OCI-LY7 (cell line): ENCODE results near the gene TPMT. TPM values are rescaled to one million over a fixed set of nuclear protein-coding genes. Genes with fewer than 3 reads are reported as not detected.

Experiments used
- BruUV-seq: library from RNA; stranded (reverse); fragments of 400-500 nt; replicated peaks from 2 replicates; lab custom pipeline; 2021; lab: Mats Ljungman, UMichigan
- CTCF ChIA-PET: fragments of 300-600 bp; sonication (Branson Sonifier 250); formaldehyde crosslinking; loops from one replicate; lab custom pipeline; 2022; ENCODE audit warnings: antibody characterized with exemption; ENCODE audit not compliant: unreplicated experiment; lab: Charles Lee
- POLR2A ChIA-PET: fragments of 300-600 bp; sonication (Branson Sonifier 250); formaldehyde crosslinking; loops from one replicate; lab custom pipeline; 2022; ENCODE audit warnings: antibody characterized with exemption; lab: Charles Lee
- DNase-seq: peaks from one replicate; pipeline ENCODE4 v3.0.0-alpha.2; 2015; ENCODE audit warnings: low spot score
- H2AFZ ChIP-seq: fragments of 200-600 bp; sonication (generic), shearing (Covaris generic); 2 replicates; pipeline ENCODE4 v1.6.1; 2014; ENCODE audit warnings: mild to moderate bottlenecking, antibody characterized with exemption, low read length, moderate library complexity
- H3K27ac ChIP-seq: fragments of 200-600 bp; sonication (generic); 2 replicates; pipeline ENCODE4 v1.5.1; 2014; ENCODE audit warnings: mixed run types, low read depth, mild to moderate bottlenecking, moderate library complexity, low read length, inconsistent platforms; ENCODE audit not compliant: poor library complexity, severe bottlenecking
- H3K36me3 ChIP-seq: fragments of 200-600 bp; sonication (generic); 2 replicates; pipeline ENCODE4 v1.6.1; 2014; ENCODE audit warnings: mild to moderate bottlenecking, antibody characterized with exemption, low read length, moderate library complexity, mixed read lengths; ENCODE audit not compliant: insufficient read depth
- H3K4me1 ChIP-seq: fragments of 200-600 bp; sonication (generic); 2 replicates; pipeline ENCODE4 v1.5.1; 2014; ENCODE audit warnings: mild to moderate bottlenecking, low read length; ENCODE audit not compliant: insufficient read depth, poor library complexity, severe bottlenecking
- H3K4me2 ChIP-seq: fragments of 200-600 bp; sonication (generic); 2 replicates; pipeline ENCODE4 v1.6.1; 2014; ENCODE audit warnings: mild to moderate bottlenecking, low read length
- H3K4me3 ChIP-seq: fragments of 200-600 bp; sonication (generic); 2 replicates; pipeline ENCODE4 v1.5.1; 2014; ENCODE audit warnings: mild to moderate bottlenecking, low read depth, low read length; ENCODE audit not compliant: poor library complexity, severe bottlenecking
- H3K79me2 ChIP-seq: fragments of 200-600 bp; sonication (generic); 2 replicates; pipeline ENCODE4 v1.6.1; 2016; ENCODE audit warnings: low read depth, mild to moderate bottlenecking, low read length, moderate library complexity, mixed read lengths; ENCODE audit not compliant: insufficient read depth
- H3K9me2 ChIP-seq: fragments of 200-600 bp; sonication (generic); 2 replicates; pipeline ENCODE4 v1.6.1; 2016; ENCODE audit warnings: mild to moderate bottlenecking, low read length, mixed read lengths; ENCODE audit not compliant: insufficient read depth
- H3K9me3 ChIP-seq: fragments of 200-600 bp; sonication (generic); 2 replicates; pipeline ENCODE4 v1.6.1; 2014; ENCODE audit warnings: mild to moderate bottlenecking, mixed run types, low read length, mixed read lengths
- H4K20me1 ChIP-seq: fragments of 200-600 bp; sonication (generic); 2 replicates; pipeline ENCODE4 v1.6.1; 2014; ENCODE audit warnings: mild to moderate bottlenecking, antibody characterized with exemption, low read length, moderate library complexity, mixed read lengths; ENCODE audit not compliant: insufficient read depth
- CTCF ChIP-seq: fragments of 200-600 bp; sonication (generic); conservative IDR thresholded peaks from 2 replicates; pipeline ENCODE4 v1.5.1; 2014; ENCODE audit warnings: mild to moderate bottlenecking, antibody characterized with exemption, low read length, moderate library complexity, mixed read lengths
- EZH2phosphoT487 ChIP-seq: fragments of 200-600 bp; sonication (generic); IDR thresholded peaks from 2 replicates; pipeline ENCODE4 v1.6.1; 2018; ENCODE audit warnings: low read depth, borderline replicate concordance, mild to moderate bottlenecking, mixed run types, antibody characterized with exemption, low read length, moderate library complexity, mixed read lengths
- intact Hi-C: fragments of 100-400 bp; cut with micrococcal nuclease; formaldehyde crosslinking; loops from one replicate; pipeline ENCODE4 v1.10.0; 2022; ENCODE audit not compliant: unreplicated experiment
- total RNA-seq, 2 experiments: library from RNA; depleted of rRNA in 1 of 2; stranded (reverse); fragments of >200 nt in 1 of 2; shearing (Covaris generic) in 1 of 2; gene quantifications; 2 replicates each; pipeline ENCODE4 v1.2.3, GENCODE V29; 2014 to 2022

The TPMT gene
- total RNA-seq, 2 experiments from 2014 or later: 6.0 to 8.4 TPM

GRCh38 chr6:18165751-18166150 lies 10.9 kb upstream of the TPMT start:
- TF ChIP-seq EZH2phosphoT487: no peak
- TF ChIP-seq CTCF: no peak
- H3K9me3 ChIP-seq: peaks cover 11% of the 10 kb centered on the region
- no peak overlapping the region for H3K4me3 ChIP-seq
- no peaks in the 10 kb centered on the region for H3K4me1 ChIP-seq
- intact Hi-C loops: no loop called here
- ChIA-PET CTCF (no interaction called here), POLR2A (interaction anchor here (1.6 kb wide), 1 partner anchor 36 kb away, joined by 5 read pairs; no protein-coding TSS in a partner anchor)
- no peaks in the 10 kb centered on the region for H3K79me2 ChIP-seq
- H3K36me3 ChIP-seq: peaks cover 91% of the 10 kb centered on the region
- H3K4me2 ChIP-seq: no peak overlapping the region
- no peaks in the 10 kb centered on the region for H4K20me1 ChIP-seq
- H2AFZ ChIP-seq: no peak overlapping the region
- no peak for DNase-seq
- no peaks in the 10 kb centered on the region for H3K9me2 ChIP-seq
- no peak overlapping the region for H3K27ac ChIP-seq
- no TSS peak for BruUV-seq

- H3K9me2 ChIP-seq: no peaks in the 10 kb centered on the region
- no peaks in the 10 kb centered on the region for H4K20me1 ChIP-seq
- H3K4me1 ChIP-seq: no peaks in the 10 kb centered on the region
- no peak overlapping the region for H3K4me2 ChIP-seq
- no peak overlapping the region for H3K4me3 ChIP-seq
- intact Hi-C loops: no loop called here
- no peaks in the 10 kb centered on the region for H3K9me3 ChIP-seq
- CTCF ChIA-PET: no interaction called here
- POLR2A ChIA-PET: interaction anchor here (0.7 to 1.0 kb wide), 2 partner anchors 74 to 1217 kb away, joined by 3 to 4 read pairs; no protein-coding TSS in a partner anchor
- H3K79me2 ChIP-seq: peaks cover 5% of the 10 kb centered on the region; the same call in 1 of the 2 replicates
- H3K27ac ChIP-seq: no peak overlapping the region
- peaks cover 79% of the 10 kb centered on the region for H3K36me3 ChIP-seq
- BruUV-seq: no TSS peak
- H2AFZ ChIP-seq: no peak overlapping the region
- TF ChIP-seq CTCF: no peak
- no peak for TF ChIP-seq EZH2phosphoT487
- DNase-seq: no peak
Measured at GRCh38 chr6:18162401-18162800, 7.5 kb upstream of the TPMT start.

GRCh38 chr6:18161431-18161830 lies 6.6 kb upstream of the TPMT start:
- Histone ChIP-seq H3K4me2 (no peak overlapping the region), H3K36me3 (peaks cover 79% of the 10 kb centered on the region), H3K79me2 (peaks cover 15% of the 10 kb centered on the region; the same call in 1 of the 2 replicates), H4K20me1 (no peaks in the 10 kb centered on the region), H3K4me3 (no peak overlapping the region), H3K9me2 (no peaks in the 10 kb centered on the region), H3K9me3 (no peaks in the 10 kb centered on the region), H3K27ac (no peak overlapping the region), H2AFZ (no peak overlapping the region), H3K4me1 (peaks cover 10% of the 10 kb centered on the region)
- no TSS peak for BruUV-seq
- POLR2A ChIA-PET: interaction anchor here (0.7 kb wide), 1 partner anchor 28 kb away, joined by 3 read pairs; no protein-coding TSS in a partner anchor
- no peak for DNase-seq
- TF ChIP-seq CTCF (no peak), EZH2phosphoT487 (no peak)
- intact Hi-C loops: no loop called here
- CTCF ChIA-PET: no interaction called here
